IPS-NIHi7 (cell line): ENCODE results near the gene CCDC28B.

Experiments
- DNase-seq: peaks from one replicate; pipeline ENCODE4 v3.0.0; 2012; ENCODE audit warnings: mixed read lengths; ENCODE audit errors: extremely low spot score

The CCDC28B gene

DNA sequence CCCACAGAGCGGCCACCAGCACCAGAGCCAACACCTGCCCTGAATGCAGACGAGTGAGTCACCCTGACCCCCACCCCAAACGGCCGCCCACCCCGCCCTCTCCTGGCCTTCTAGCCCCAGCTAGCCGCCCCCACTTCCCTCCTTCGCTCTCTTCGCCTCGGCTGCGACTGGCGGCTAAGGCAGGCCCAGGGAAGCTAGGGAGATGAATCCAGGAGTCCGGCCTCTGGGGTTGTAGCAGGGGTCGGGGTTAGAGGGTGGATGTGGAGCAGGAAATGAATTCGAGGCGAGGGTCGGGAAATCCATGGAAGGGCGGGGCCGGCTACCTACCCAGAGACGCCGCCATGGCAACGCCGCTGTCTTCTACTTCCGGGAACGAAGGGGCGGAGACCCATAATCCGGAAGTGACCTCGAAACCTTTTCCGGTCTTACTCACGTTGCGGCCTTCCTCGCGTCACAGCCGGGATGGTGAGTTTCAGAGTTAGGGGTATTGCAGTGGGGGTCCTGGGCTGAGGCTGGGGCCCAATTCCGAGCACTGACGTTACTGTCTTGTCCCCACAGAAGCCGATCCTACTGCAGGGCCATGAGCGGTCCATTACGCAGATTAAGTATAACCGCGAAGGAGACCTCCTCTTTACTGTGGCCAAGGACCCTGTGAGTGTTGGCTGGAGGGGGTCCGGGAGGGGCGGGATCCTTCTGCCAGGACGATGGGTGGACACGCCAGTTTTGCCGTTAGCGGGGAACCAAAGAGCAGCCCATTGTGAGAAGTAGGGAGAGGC is 21.8 kb downstream of the CCDC28B start, which contains the start of the genes EIF3I and TMEM234:
EIF3I (plus strand) TSS at position 428 of the 776 bp plus-strand sequence; CDS start at position 463, 35 bp downstream.
TMEM234 (minus strand) TSS at position 374 of the 776 bp plus-strand sequence; CDS start at position 343, 31 bp downstream.
- peak; percentile 95 for DNase-seq

DNA sequence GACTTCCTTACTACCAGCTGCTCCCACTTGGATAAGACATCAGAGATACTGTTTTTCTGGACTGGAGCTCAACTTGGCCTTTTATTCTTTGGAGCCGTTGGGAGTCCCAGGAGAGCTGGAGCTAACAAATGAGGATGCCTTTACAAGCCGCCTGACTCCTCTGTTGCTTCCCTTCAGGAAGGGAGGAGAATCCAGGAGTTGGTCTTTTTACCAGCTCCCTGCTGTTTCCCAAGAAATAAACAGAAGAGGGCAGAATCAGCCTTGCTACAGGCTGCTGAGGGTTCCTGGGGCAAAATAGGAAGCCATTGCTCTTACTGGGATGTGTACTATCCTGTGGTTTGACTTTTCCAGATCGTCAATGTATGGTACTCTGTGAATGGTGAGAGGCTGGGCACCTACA is 23.3 kb downstream of the CCDC28B start:
- no peak for DNase-seq

DNA sequence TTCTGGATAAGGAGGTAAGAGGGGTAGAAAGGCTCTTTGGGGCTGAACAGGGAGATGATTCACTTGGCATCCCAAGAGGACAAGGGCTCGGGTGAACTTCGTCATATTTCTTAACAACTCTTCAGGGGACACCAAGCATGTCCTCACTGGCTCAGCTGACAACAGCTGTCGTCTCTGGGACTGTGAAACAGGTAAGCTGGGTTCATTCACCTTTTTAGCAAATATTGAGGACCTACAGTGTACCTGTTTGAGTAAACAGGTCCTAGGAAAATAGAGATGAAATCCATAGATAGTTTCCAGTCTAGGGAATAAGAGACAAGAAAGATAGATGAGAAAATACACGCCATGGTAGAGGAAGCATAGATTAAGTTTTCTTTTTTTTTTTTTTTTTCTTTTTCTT is 23.9 kb downstream of the CCDC28B start:
- no peak for DNase-seq

DNA sequence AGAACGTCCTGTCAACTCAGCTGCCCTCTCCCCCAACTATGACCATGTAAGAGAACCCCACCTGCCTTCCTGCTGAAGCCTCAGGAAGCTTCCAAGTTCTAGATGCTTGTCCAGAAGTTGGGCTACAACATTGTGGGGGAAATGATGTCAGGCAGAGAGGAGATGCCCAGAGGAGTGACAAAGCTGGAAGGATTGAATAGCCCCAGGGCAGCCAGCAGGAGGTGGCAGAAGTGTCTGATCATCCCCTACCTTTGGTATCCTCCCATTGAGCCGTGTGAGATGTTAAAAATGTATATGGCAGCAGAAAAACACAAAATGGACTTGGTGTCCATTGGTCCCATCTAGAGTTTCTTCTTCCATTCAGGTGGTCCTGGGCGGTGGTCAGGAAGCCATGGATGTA is 28.4 kb downstream of the CCDC28B start:
- no peak for DNase-seq

DNA sequence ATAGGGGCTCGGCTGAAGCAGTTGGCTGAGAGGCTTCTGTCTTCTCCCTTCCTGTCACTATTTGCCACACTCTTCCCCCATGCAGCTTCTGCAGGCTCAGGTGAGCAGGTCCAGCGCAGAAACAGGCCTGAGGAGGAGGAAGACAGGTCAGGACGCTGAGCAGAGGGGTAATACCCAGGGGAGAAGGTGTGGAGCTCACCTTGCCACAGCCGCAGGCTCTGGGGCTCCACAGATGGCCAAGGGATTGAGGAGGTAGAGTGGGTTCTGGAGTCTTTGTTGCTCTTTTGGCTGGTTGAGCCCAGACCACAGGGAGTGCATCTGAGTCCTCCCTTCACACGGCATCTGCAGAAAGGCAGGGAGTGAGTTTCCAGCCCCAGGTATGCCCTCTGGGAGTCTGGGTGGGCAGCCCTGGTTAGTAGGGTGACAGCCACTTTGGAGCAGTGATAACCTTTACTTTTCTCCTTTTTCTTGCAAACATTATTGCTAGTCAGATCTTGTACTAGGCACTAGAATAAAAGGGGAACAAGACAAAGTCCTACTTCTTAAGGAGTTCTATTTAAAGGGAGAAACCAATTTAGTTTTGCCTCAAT is 31.5 kb downstream of the CCDC28B start:
- DNase-seq: no peak

DNA sequence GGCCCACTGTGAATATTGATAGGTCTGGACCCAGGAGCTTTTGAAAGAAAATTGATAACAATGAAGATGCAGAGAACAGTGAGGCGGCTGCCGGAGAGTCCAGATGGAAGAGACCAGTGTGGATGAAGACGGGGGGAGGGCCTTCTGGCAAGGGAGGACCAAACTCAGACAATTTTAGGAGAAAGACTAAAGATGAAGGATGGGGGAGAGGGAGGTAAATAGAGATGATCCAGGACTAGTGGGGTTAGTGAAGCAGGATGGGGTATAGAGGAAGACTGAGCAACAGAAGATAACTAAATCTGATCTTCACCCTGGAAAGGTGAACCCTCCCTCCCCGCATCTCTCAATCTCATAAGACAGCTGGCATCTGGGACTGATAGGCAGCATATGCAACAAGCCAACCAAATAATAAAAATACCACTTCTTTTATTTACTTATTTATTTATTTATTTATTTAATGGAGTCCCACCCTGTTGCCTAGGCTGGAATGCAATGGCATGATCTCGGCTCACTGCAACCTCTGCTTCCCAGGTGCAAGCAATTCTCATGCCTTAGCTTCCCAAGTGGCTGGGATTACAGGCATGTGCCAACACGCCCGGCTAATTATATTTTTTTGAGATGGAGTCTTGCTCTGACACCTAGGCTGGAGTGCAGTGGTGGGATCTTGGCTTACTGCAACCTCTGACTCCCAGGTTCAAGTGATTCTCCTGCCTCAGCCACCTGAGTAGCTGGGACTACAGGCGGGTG is 32.3 kb downstream of the CCDC28B start:
- no peak for DNase-seq

DNA sequence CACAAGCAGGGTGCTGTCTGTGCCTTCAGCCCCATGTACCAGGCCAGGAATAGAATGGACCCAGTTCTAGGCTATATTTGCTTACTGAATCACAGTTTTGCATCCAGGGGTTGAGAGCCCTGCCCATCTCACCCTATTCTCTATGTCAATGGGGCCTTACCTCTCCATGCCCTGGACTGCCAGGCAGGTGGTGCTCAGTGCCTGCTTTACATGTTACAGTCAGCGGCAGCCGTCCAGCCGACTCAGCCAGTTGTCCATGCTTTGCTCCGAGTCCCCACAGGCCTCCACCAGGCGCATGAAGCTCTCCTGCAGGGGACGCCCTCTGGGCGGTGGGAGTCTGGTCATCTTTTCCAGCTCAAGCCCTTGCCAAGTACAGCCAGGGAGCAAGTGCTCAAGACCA is 34.4 kb downstream of the CCDC28B start:
- DNase-seq: no peak

DNA sequence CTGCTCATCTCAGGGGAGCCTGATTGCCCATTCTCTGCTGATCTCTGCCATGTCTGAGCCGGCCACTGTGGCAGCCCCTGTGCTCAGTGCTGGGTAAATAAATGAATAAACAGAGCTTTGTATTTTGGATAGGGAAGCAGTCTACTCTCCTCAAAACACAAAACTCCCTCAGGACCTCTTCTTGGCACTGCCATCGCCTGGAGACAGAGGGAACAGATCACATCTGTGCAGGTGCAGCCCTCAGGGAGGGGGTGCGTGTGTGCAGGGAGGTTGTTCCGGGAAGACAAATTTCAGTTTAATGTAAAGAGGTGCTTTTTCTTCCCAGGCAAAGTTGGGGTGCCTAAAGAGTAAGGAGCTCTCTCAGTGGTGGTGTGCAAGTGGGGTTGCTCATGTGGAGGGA is 38.9 kb downstream of the CCDC28B start:
- DNase-seq: no peak

DNA sequence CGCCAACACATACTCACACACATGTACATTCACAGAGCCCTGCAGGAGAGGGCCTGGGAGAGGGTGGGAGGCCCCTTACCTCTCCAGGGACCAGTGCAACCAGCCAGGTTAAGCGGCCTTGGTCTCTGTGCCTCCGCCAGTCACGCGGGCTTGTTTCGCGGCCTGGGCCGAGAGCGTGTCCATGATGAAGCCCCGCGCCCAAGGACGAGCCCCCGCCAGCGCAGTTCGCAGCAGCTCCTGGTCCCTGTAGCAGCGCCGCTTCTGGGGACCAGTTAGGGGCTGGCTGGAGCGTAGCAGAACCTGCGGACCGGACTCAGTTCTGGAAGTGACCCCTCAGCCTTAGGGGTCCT is 39.4 kb downstream of the CCDC28B start:
- DNase-seq: no peak

DNA sequence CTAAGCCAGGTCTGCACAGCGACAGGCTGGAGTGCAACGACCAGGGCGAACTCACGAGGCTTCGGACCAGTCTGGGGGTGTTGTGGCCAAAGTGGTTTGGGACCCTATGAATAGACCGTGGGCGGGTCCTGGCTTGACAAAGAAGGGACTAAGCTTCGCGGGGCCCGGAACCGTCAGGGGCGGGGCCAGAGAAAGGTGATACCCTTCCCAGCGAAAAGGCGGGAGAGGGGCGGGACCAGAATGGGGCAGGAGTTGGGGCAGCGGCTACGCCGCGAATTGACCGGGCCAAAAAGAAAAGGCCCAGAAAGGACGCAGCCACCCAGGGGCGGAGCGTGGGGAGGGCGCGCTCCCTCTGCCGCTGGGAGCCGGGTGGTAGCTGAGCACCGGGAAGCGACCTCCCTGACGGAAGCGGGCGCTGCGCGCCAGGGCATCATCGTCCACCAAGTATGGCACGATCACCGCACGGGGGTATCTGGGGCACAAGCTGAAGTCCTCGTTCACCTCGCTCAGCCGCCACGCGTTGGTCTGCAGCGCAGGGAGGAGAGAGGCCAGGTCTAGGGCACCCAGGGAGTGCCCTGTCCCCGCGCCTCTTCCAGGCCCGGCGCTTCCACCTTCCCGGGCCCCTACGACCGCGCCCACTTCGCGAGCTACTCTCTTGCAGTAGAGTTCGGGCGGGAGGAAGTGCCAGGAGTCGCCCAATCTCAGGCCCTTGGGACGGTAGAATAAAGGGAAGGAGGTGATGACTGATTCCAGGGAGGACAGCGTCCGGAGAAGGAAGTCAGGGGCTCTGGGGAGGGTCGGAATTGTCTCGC is 40.0 kb downstream of the CCDC28B start:
- peak; percentile 92 for DNase-seq

DNA sequence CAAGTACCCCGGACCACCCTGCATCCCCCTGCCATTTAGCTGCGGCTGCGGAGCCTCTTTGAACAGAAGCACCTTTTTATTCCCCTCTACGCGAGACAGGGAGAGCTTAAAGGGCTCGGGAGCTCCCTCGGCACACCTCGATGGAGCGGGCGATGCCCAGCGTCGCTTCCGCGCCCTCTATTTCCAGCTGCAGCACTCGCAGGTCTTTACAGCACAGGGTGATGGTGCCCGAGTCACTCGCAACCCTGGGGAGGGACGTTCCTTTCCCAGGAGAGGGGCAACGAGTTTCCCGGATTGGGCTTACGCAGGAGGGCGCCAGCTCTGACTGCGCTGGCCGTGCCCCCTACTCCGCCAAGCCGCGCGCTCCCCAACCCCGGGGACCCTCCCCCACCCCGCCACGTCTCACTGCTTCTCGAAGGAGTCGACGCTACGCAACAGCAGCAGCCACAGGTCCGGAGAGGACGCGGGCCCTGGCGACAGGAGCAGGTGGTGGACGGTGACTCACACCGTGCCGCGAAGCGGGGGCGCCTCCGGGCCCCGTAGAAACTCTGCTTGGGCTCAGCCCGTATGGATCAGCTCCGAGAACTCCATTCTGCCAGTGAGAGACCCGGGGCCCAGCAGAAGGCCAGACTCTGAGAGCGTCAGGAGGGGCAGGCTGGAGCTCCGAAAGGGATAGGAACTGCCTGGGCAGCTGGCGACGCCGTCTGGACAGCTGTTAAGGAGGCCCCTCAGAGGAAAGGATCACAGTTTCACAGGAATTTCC is 40.8 kb downstream of the CCDC28B start:
- DNase-seq: peak; percentile 53

DNA sequence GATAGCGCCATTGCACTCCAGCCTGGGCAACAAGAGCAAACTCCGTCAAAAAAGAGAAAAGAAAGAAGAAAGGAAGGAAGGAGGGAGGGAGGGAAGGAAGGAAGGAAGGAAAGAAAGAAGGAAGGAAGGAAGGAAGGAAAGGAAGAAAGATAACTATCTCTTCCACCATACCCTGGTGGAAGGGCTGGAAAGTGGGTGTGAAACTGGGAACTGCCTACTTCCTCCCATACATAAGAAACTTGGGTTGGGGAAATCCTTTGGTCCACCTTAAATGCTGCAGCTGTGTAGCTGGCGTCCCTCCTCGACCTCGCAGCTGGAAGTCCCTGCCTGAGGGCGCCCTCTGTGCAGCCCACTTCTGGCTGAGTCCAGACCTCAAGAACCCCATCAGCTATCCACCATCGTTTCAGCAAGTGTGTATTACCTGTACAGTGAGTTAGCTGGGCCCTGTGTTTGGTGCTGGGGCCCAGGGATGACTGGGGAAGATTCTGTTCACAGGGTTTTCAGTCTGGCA is 42.0 kb downstream of the CCDC28B start:
- peak; percentile 35 for DNase-seq

DNA sequence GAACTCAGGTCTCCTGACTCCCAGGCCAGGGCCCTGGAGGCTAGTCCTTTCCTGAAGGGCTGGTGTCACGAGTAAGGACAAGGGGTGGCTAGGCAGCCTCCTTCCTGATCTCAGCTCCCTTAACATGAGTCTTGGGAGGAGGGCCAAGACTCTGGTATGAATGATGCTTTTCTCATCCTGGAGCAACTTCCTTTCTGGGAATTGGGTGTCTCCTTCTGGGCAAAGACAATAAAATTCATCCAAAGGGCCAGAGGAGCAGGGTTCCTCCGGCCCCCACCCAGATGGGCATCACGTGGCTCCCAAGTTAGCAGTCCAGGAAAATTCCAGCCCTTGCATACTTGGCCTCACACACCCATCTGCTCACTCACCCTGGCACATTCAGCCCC is 46.5 kb downstream of the CCDC28B start, which contains the start of gene FAM167B:
FAM167B (plus strand) TSS at position 335 of the 386 bp plus-strand sequence. CDS start 200 bp downstream, outside the sequence.
- DNase-seq: no peak

DNA sequence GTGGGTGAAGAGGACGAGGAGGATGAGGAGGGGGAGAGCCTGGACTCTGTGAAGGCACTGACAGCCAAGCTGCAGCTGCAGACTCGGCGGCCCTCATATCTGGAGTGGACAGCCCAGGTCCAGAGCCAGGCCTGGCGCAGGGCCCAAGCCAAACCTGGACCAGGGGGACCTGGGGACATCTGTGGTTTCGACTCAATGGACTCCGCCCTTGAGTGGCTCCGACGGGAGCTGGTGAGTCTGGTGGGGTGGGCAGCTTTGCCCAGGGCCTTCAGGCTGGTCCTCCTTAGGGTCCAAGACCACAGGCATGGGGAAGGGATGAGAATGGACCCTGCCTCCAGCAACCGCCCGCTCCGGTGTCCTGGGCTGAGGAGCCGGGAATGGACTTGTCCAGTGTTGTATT is 47.1 kb downstream of the CCDC28B start:
- DNase-seq: no peak

DNA sequence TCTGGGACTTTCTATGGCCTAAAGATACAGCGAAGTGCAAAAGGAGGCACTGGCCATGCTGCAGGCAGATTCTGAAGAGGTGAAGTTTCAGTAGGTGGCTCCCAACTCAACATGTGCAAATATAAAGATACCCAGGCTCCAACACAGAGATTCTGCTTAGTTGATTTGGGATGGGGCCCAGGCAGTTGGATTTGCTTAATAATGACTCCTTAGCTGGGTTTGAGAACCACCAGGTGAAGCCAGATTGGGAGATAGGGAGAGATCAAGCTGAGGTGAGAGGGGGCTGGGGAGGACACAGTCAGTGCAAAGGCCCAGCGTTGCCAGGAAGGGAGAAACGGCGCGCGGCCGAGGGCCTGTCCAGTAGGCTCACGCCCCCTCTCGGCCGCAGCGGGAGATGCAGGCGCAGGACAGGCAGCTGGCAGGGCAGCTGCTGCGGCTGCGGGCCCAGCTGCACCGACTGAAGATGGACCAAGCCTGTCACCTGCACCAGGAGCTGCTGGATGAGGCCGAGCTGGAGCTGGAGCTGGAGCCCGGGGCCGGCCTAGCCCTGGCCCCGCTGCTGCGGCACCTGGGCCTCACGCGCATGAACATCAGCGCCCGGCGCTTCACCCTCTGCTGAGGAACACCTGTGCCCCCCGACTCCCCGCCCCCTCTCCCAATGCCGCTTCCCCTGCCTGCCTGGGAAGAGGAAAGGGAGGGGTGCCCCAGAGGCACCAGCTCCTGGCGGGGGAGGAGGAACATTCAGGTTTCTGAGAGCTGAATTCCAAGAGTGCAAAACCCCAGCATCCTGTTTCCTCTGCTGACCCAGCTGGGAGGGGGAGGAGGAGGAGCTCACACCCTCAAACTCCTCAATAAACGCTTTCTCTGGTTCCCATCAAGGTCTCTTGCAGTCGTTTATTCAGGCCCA is 47.8 kb downstream of the CCDC28B start:
- DNase-seq: peak; percentile 96

DNA sequence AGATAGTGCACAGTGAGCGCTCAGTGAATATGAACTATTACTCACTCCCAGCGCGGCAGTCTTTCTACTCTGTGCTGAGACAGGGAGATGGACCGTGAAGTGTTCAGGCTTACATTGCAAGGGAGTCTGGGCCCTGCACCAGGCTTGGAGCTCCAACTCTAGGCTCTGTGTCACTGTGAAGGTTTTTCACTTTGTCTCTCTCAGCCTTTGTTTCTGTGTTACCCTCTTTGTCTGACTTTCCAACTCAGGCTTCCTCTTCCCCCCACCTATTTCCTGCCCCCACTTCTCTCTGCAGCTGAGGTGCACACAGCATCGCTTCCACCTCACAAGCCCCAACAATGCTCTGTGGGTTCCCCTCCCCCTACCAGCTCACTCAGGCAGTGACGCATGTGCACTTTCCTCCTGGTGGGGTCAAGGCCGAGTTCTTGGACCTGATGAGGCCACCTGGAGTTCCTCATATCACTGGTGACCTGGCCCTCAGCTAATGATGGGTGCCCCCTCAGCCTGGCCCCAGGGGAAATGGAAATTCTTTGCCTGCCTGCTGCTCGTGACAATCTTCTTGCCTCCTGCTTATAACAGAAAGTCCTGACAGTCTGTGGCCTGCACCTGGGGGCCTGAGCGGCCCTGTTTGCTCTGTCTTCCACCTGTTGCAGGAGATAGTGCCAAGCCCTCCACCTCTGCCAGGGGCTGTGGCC is 49.6 kb downstream of the CCDC28B start:
- DNase-seq: no peak

DNA sequence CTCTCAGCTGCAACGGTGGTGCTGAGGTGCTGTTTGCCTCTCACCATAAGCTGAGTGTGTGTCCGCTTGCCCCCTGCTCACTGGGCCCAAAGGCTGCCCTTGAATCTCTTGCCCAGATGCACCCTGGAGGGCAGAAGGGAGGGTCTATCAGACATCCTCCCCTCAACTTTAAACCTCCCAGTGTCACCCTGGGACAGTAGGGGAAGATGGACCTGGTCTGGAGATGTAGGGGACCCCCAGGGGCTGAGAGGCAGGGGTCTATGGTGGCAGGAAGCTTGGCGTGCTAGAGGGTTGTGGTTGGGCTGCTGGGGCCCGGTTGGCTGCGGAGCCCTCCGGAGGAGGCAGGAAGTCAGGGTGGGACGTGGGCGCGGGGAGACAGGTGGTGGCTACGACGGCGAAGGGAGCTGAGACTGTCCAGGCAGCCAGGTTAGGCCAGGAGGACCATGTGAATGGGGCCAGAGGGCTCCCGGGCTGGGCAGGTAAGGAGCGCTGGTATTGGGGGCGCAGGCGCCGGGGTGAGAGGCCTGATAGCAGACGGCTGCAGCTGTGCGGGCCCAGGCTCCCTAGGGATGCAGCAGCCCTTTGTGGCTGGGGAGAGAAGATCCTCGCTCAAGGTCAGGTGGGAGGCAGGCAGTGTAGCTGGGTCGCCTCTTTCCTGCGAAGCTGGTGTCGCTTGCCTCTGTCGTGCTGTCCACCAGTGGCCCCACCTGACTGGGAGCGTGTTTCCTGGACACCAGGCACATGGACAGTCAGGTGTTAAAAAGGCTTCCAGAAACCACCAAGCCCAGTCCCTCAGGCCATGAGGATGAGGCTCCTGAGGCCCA is 50.7 kb downstream of the CCDC28B start, which contains the start of gene LCK:
LCK (plus strand) TSS at position 373 of the 824 bp plus-strand sequence. CDS start 23,065 bp downstream, outside the sequence.
- no peak for DNase-seq
